HG02943 (cell line): ENCODE results near the gene RPS28.
A peak's percentile ranks its signal among the peaks of the same experiment; 100 is the strongest.

Experiments used
- ATAC-seq: cut with Tn5 transposase; IDR thresholded peaks from one replicate; pipeline ENCODE4 v1.9.1; 2021; ENCODE audit warnings: mild to moderate bottlenecking, low read depth, moderate library complexity; ENCODE audit not compliant: unreplicated experiment

RPS28 gene

GRCh38 chr19:8319807-8320520 lies 1.3 kb upstream of the RPS28 start:
- no peak for ATAC-seq

- peak; percentile 2 for ATAC-seq
These were observed 681 bp upstream of the RPS28 start for GRCh38 chr19:8320564-8321066.

- ATAC-seq, result no peak
These were observed 816 bp downstream of the RPS28 start for GRCh38 chr19:8321986-8322637.

- no peak for ATAC-seq
These were observed 1.3 kb downstream of the RPS28 start for GRCh38 chr19:8322638-8322997.

- no peak for ATAC-seq
These were observed 2.5 kb downstream of the RPS28 start for GRCh38 chr19:8323781-8324185.

- ATAC-seq, result no peak
These were observed 3.1 kb downstream of the RPS28 start for GRCh38 chr19:8324186-8325050.

- no peak for ATAC-seq
These were observed 4.2 kb downstream of the RPS28 start for GRCh38 chr19:8325454-8325853.

- ATAC-seq, result no peak
These were observed 8.7 kb downstream of the RPS28 start for GRCh38 chr19:8329996-8330395.

GRCh38 chr19:8331263-8331845 lies 10.1 kb downstream of the RPS28 start:
- ATAC-seq, result no peak

GRCh38 chr19:8332976-8333766 lies 11.9 kb downstream of the RPS28 start:
- no peak for ATAC-seq

- ATAC-seq, result no peak
These were observed 12.6 kb downstream of the RPS28 start for GRCh38 chr19:8333767-8334457.

- ATAC-seq, result no peak
These were observed 13.4 kb downstream of the RPS28 start for GRCh38 chr19:8334458-8335342.

- ATAC-seq, result no peak
These were observed 14.2 kb downstream of the RPS28 start for GRCh38 chr19:8335343-8336071.

- no peak for ATAC-seq
These were observed 14.8 kb downstream of the RPS28 start for GRCh38 chr19:8336072-8336569.

- ATAC-seq, result no peak
These were observed 15.4 kb downstream of the RPS28 start for GRCh38 chr19:8336660-8337059.

- no peak for ATAC-seq
These were observed 16.4 kb downstream of the RPS28 start for GRCh38 chr19:8337728-8338127.

GRCh38 chr19:8338835-8339234 lies 17.5 kb downstream of the RPS28 start:
- ATAC-seq, result no peak
